ENCODE measurements around the gene TRIM32. TPM values are rescaled to one million over a fixed set of nuclear protein-coding genes. Genes with fewer than 3 reads are reported as not detected.

The TRIM32 gene
- total RNA-seq, 6 donors from 2014 or later: 9.0 to 22.6 (median 12.8) TPM

DNA sequence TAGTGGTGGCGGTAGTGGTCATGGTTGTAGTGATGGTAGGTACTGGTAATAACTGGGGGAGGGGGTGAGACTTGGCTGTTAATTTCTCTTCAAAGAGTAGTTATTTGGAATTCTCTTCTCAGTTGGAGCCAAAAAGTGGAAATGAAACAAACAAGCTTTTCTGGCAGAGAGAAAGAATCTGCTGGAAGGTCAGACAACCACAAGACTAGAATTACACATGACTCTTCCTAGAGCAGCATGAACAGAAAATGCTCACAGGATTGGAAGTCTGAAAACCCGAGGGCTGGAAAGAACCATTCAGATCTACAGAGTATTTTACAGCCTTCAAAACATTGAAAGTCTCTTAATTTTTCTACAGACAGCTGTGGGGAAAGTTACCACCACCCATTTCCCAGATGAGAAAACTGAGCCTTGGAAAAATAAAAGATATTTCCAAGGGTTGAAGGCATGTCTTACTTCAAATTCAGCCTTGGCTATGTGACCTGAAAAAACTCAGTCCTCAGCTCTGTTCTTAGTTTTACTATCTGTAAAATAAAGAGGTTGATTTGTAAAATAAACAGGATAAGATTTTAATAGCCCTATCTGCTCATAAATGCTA lies 42.9 kb upstream of the TRIM32 start:
- 75 to 84% methylated on average over 2 of the region's 2 CpGs for WGBS, 2 donors
- no peak for TF ChIP-seq EP300 (IDR thresholded peaks at IDR 0.05)
- no peak for TF ChIP-seq POLR2AphosphoS5 (IDR thresholded peaks at IDR 0.05)
- TF ChIP-seq, protein P1, sequence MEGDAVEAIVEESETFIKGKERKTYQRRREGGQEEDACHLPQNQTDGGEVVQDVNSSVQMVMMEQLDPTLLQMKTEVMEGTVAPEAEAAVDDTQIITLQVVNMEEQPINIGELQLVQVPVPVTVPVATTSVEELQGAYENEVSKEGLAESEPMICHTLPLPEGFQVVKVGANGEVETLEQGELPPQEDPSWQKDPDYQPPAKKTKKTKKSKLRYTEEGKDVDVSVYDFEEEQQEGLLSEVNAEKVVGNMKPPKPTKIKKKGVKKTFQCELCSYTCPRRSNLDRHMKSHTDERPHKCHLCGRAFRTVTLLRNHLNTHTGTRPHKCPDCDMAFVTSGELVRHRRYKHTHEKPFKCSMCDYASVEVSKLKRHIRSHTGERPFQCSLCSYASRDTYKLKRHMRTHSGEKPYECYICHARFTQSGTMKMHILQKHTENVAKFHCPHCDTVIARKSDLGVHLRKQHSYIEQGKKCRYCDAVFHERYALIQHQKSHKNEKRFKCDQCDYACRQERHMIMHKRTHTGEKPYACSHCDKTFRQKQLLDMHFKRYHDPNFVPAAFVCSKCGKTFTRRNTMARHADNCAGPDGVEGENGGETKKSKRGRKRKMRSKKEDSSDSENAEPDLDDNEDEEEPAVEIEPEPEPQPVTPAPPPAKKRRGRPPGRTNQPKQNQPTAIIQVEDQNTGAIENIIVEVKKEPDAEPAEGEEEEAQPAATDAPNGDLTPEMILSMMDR (IDR thresholded peaks at IDR 0.05): no peak
- no peak for TF ChIP-seq POLR2A (IDR thresholded peaks at IDR 0.05)
- H3K27me3 ChIP-seq: no peaks in the 10 kb centered on the region
- DNase-seq (no peak), ATAC-seq (ENCODE audit: low FRiP score in 2 of 2) (peak in 1 of 2 donors; percentile 64)
- no peak overlapping the region for H3K4me3 ChIP-seq
- no peaks in the 10 kb centered on the region for H3K9me3 ChIP-seq
- H3K4me1 ChIP-seq: peaks cover 0 to 11% (median 0%) of the 10 kb centered on the region in 4 donors
- no peak overlapping the region for H3K27ac ChIP-seq
- no peaks in the 10 kb centered on the region for H3K36me3 ChIP-seq

DNA sequence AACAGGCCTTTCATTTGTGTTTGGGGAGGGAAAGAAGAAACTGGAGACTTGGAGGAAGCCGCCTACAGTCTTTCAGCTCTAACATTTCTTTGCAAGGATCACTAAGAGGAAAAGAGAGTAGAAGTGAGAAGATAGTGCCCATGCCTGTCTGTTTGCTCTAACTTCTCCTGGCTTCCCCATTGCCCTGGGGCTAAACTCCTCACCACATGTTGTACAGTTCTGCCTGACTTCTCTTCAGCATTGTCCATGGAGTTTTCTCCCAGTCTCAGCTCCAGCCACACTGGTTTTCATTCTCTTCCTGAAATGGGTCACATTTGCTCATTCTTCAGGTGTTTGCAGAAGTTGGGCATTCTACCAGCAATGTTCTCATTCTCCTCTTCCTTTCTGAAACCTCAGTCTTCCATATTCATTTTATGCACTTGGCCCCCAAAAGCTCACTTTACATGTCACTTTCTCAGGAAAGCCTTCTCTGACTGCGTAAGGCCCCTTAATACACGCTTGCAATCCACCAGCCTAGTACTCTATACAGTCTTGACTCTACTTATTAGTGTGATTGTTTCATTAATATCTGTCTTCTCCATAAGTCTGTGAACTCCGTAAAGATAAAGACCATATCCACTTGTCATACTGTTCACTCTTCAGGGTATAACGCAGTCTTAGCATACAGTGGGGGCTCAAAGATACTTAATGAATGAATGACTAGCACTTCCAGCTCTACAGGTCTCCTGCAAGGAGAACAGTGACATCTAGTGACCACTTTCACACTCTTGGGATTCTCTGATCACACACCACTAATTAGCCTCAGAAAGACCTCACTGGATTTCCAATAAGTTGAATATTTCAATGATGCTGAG lies 40.2 kb upstream of the TRIM32 start:
- H3K9me3 ChIP-seq: no peaks in the 10 kb centered on the region
- 75 to 83% methylated on average over 5 of the region's 5 CpGs for WGBS, 2 donors
- H3K4me3 ChIP-seq: no peak overlapping the region
- no peak for DNase-seq
- no peak overlapping the region for H3K27ac ChIP-seq
- H3K36me3 ChIP-seq: no peaks in the 10 kb centered on the region
- ATAC-seq (ENCODE audit: low FRiP score in 2 of 2): peak in 1 of 2 donors; percentile 68
- H3K27me3 ChIP-seq: no peaks in the 10 kb centered on the region
- H3K4me1 ChIP-seq: peaks cover 0 to 5% (median 0%) of the 10 kb centered on the region in 4 donors
- TF ChIP-seq, protein P1 (IDR thresholded peaks at IDR 0.05): peak in 5 of 6 experiments; percentile 25 to 40 (median 33)
- TF ChIP-seq POLR2A (IDR thresholded peaks at IDR 0.05): no peak

DNA sequence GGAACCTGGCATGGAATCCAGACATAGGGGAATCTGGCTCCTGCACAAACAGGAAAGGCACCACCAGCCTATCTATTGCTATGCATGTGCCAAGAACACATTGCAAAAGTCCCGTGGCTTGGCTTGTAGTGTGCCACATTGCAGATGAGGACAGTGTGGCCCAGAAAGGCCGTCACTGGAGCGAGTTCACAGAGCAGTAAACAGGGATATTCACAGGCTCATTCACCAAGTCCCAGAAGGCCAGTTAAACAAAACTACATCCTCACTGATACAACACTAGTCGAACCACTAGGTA lies 39.6 kb upstream of the TRIM32 start:
- ATAC-seq (ENCODE audit: low FRiP score in 2 of 2) (peak in 1 of 2 donors; percentile 25), DNase-seq (no peak)
- Histone ChIP-seq H3K4me3 (no peak overlapping the region), H3K27ac (no peak overlapping the region), H3K9me3 (no peaks in the 10 kb centered on the region), H3K36me3 (no peaks in the 10 kb centered on the region), H3K4me1 (no peaks in the 10 kb centered on the region), H3K27me3 (no peaks in the 10 kb centered on the region)
- WGBS, 2 donors: 78 to 80% methylated on average over 4 of the region's 4 CpGs
- TF ChIP-seq, protein P1 (IDR thresholded peaks at IDR 0.05): peak in 1 of 6 experiments; percentile 2
- no peak for TF ChIP-seq EP300 (IDR thresholded peaks at IDR 0.05)
- no peak for TF ChIP-seq POLR2AphosphoS5 (IDR thresholded peaks at IDR 0.05)

DNA sequence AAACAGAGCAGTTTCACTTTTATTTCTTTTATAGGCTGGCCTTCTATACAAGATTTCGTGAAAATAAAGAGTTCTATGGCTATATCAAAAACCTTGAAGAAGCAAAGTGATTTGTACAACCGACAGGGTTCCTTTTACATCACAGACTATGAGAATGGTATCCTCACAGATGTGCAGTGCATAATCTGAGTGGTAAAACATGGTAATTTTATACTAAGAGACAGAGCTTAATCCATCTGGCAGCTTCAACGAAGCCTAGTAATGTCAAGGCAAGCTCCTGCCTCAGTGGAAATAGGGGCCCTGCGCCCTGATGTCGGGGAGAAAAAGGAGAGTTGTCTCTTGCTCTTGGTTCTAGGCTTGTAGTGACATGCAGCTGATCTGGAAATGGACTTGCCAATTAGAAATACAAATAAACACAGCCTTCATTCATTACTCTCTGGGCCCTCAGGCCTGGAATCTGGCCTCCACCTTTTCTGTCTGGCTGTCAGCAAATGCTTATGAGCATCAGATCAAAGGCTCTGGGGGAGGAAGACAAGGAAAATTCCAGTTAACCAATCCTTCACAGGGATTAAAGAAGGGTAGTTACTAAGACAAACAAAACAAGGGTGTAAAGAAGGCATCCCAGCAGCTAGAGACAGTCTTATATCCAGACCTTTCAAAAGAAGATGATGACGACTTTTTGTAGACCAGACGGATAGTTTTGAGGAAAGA lies 33.6 kb upstream of the TRIM32 start:
- H3K27ac ChIP-seq: no peak overlapping the region
- ATAC-seq (ENCODE audit: low FRiP score in 2 of 2) (peak in 1 of 2 donors; percentile 74), DNase-seq (no peak)
- no peaks in the 10 kb centered on the region for H3K27me3 ChIP-seq
- TF ChIP-seq, protein P1 (IDR thresholded peaks at IDR 0.05): no peak
- no peak for TF ChIP-seq POLR2AphosphoS5 (IDR thresholded peaks at IDR 0.05)
- TF ChIP-seq EP300 (IDR thresholded peaks at IDR 0.05): no peak
- no peak for TF ChIP-seq POLR2A (IDR thresholded peaks at IDR 0.05)
- H3K4me1 ChIP-seq: peaks cover 0 to 3% (median 0%) of the 10 kb centered on the region in 4 donors
- H3K9me3 ChIP-seq: no peaks in the 10 kb centered on the region
- no peaks in the 10 kb centered on the region for H3K36me3 ChIP-seq
- no peak overlapping the region for H3K4me3 ChIP-seq
- WGBS, 2 donors: 83 to 87% methylated on average over 7 of the region's 7 CpGs

Measured in upper lobe of left lung (tissue), 6 donors.